Osteoblast (primary cell): Measurements from ENCODE around the gene SOS1. TPM values are rescaled to one million over a fixed set of nuclear protein-coding genes. Genes with fewer than 3 reads are reported as not detected.

Source experiments
- DNase-seq: peaks from one replicate; pipeline ENCODE4 v3.0.0; 2011; ENCODE audit warnings: low spot score, mixed read lengths; ENCODE audit not compliant: insufficient read length; ENCODE audit errors: missing footprints
- H2AFZ ChIP-seq: 2 replicates; pipeline ENCODE4 v1.6.0; 2011; ENCODE audit warnings: mild to moderate bottlenecking, low read length
- H3K27ac ChIP-seq: 2 replicates; pipeline ENCODE4 v1.5.1; 2011; ENCODE audit warnings: mild to moderate bottlenecking, low read depth, low read length, moderate library complexity
- H3K27me3 ChIP-seq: 2 replicates; pipeline ENCODE4 v1.6.0; 2012; ENCODE audit warnings: mild to moderate bottlenecking, control low read depth, inconsistent platforms, low read length, moderate library complexity; ENCODE audit not compliant: insufficient read depth
- H3K36me3 ChIP-seq: 2 replicates; pipeline ENCODE4 v1.5.1; 2011; ENCODE audit warnings: mild to moderate bottlenecking, low read length, control low read depth, moderate library complexity; ENCODE audit not compliant: insufficient read depth
- H3K4me1 ChIP-seq: 2 replicates; pipeline ENCODE4 v1.5.1; 2011; ENCODE audit warnings: mild to moderate bottlenecking, low read length, control low read depth, moderate library complexity; ENCODE audit not compliant: insufficient read depth
- H3K4me2 ChIP-seq: 2 replicates; pipeline ENCODE4 v1.6.0; 2011; ENCODE audit warnings: mild to moderate bottlenecking, low read length; ENCODE audit not compliant: insufficient read depth
- H3K4me3 ChIP-seq: fragments of 200-600 bp; sonication (generic); 3 replicates; pipeline ENCODE4 v1.5.1; 2012; ENCODE audit warnings: mild to moderate bottlenecking, low read length, inconsistent platforms; ENCODE audit not compliant: insufficient read depth
- H3K79me2 ChIP-seq: 2 replicates; pipeline ENCODE4 v1.6.0; 2012; ENCODE audit warnings: mild to moderate bottlenecking, low read length, control low read depth, inconsistent platforms; ENCODE audit not compliant: insufficient read depth
- H3K9me3 ChIP-seq: 2 replicates; pipeline ENCODE4 v1.5.1; 2011; ENCODE audit warnings: low read depth, low read length, control low read depth
- H4K20me1 ChIP-seq: 2 replicates; pipeline ENCODE4 v1.6.0; 2012; ENCODE audit warnings: mild to moderate bottlenecking, low read length, control low read depth; ENCODE audit not compliant: insufficient read depth
- total RNA-seq: library from RNA; depleted of rRNA; stranded (reverse); fragments of >200 nt; gene quantifications from 2 replicates; pipeline ENCODE4 v1.2.3, GENCODE V29; 2012
- TF ChIP-seq, protein P1 (sequence below): IDR thresholded peaks from 2 replicates; pipeline ENCODE4 v1.5.1; 2011; ENCODE audit warnings: mild to moderate bottlenecking, low read depth, low read length, moderate library complexity; ENCODE audit errors: extremely low read depth

SOS1 gene
- total RNA-seq, 1 donor = 28.6 TPM

DNA sequence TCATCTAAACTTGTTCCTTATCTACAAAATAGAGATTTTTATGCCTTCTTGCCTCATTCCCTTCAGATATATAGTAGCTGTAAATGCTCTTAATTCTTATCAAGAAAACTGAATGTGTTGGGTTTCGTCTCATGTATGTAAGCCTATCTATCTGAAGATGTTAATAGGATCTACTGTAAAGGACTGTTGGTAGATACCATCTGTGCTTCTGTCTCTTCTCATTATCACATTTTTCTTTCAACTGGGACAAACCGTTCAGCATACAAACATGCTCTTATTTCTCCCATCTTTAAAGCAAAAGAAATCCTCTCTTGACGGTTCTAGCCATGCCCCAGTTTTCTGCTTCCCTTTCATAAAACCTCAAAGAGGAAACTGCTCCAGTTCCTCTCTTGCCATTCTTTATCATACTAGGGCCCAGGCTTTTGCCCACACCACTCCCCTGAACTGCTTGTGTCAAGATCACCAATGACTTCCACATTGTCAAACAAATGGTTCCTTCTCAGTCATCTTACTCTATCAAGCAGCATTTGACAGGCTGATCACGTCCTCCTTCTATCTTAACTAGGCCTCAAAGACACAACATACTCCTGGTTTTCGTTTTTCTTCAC lies 142.5 kb downstream of the SOS1 start:
- Histone ChIP-seq H3K36me3 (peaks cover 5% of the 10 kb centered on the region), H2AFZ (no peak overlapping the region), H3K4me3 (no peak overlapping the region), H4K20me1 (no peaks in the 10 kb centered on the region), H3K4me1 (no peaks in the 10 kb centered on the region), H3K27me3 (no peaks in the 10 kb centered on the region), H3K4me2 (no peak overlapping the region), H3K27ac (no peak overlapping the region), H3K9me3 (no peaks in the 10 kb centered on the region), H3K79me2 (no peaks in the 10 kb centered on the region)
- DNase-seq = no peak
- TF ChIP-seq, protein P1, sequence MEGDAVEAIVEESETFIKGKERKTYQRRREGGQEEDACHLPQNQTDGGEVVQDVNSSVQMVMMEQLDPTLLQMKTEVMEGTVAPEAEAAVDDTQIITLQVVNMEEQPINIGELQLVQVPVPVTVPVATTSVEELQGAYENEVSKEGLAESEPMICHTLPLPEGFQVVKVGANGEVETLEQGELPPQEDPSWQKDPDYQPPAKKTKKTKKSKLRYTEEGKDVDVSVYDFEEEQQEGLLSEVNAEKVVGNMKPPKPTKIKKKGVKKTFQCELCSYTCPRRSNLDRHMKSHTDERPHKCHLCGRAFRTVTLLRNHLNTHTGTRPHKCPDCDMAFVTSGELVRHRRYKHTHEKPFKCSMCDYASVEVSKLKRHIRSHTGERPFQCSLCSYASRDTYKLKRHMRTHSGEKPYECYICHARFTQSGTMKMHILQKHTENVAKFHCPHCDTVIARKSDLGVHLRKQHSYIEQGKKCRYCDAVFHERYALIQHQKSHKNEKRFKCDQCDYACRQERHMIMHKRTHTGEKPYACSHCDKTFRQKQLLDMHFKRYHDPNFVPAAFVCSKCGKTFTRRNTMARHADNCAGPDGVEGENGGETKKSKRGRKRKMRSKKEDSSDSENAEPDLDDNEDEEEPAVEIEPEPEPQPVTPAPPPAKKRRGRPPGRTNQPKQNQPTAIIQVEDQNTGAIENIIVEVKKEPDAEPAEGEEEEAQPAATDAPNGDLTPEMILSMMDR = no peak

DNA sequence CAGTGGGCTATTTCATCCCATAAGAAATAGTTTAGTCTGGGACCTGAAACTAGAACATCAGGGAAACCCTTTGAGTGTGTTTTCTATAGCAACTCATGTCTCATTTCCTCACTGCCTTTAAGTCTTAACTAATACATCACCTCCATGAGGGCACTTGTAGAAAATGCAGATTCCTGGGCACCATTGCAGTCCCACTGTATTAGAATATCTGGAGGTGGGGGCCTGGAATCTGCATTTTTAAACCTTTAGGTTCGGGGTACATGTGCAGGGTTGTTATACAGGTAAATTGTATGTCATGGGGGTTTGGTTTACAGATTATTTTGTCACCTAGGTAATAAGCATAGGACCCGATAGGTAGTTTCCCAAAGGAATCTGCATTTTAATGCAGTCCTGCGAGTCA lies 143.8 kb downstream of the SOS1 start:
- H4K20me1 ChIP-seq = no peaks in the 10 kb centered on the region

DNA sequence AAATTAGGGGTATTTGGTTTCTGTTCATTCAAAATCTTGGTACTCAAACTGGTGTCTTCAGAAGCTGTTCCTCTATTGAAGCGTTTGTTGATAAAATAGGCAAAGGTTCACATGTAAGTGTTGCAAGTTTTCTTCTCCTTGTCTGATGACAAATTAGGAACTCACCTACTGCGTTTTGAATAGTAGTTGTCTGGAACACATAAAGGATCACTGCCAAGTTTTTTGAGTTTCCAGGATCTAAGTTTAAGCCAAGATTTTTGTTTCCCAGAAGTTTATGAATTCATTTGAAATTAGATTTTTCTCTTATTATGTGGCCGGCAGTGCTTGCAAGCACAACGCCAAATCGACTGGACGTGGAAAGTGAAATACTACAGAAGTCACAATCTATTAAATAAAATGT lies 145.8 kb downstream of the SOS1 start:
- TF ChIP-seq, protein P1 = no peak
- Histone ChIP-seq H3K36me3 (no peaks in the 10 kb centered on the region), H3K4me3 (no peak overlapping the region), H3K79me2 (no peaks in the 10 kb centered on the region), H3K27ac (no peak overlapping the region), H3K27me3 (no peaks in the 10 kb centered on the region), H3K9me3 (no peaks in the 10 kb centered on the region), H3K4me2 (no peak overlapping the region), H4K20me1 (no peaks in the 10 kb centered on the region), H3K4me1 (no peaks in the 10 kb centered on the region), H2AFZ (no peak overlapping the region)
- DNase-seq = no peak

More for the DNA sequence above, 143.8 kb downstream of the SOS1 start:
- H3K9me3 ChIP-seq = no peaks in the 10 kb centered on the region
- no peak for DNase-seq
- no peaks in the 10 kb centered on the region for H3K36me3 ChIP-seq
- TF ChIP-seq, protein P1 = no peak
- H3K27me3 ChIP-seq = no peaks in the 10 kb centered on the region
- H3K27ac ChIP-seq = no peak overlapping the region
- no peaks in the 10 kb centered on the region for H3K4me1 ChIP-seq
- H3K4me3 ChIP-seq = no peak overlapping the region
- H2AFZ ChIP-seq = no peak overlapping the region
- H3K79me2 ChIP-seq = no peaks in the 10 kb centered on the region
- H3K4me2 ChIP-seq = no peak overlapping the region

DNA sequence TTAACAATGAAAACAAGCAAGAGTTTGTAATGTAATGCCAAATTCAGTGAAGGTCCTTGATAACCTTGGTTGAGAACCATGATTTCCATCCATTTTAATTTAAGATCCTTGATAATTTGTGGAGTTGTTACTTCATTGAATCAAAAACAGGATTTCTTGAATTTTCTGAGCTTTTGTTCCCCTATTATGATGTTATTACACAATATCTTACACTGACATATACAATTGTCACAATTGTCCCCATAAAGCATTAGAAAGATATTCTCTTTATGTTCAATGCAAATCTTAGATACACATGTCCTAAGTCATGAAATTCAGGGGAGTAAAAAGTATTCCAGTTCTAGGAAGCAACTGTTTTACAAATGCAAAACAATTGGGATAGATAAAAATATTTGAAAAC lies 147.6 kb downstream of the SOS1 start:
- no peak overlapping the region for H3K4me3 ChIP-seq
- H3K27ac ChIP-seq = no peak overlapping the region
- TF ChIP-seq, protein P1 = no peak
- no peaks in the 10 kb centered on the region for H3K36me3 ChIP-seq
- H2AFZ ChIP-seq = no peak overlapping the region
- H3K4me2 ChIP-seq = no peak overlapping the region
- H3K4me1 ChIP-seq = no peaks in the 10 kb centered on the region
- no peaks in the 10 kb centered on the region for H3K9me3 ChIP-seq
- H4K20me1 ChIP-seq = no peaks in the 10 kb centered on the region
- H3K27me3 ChIP-seq = no peaks in the 10 kb centered on the region
- H3K79me2 ChIP-seq = no peaks in the 10 kb centered on the region
- no peak for DNase-seq
